COLO668 (cell line): ENCODE results near the gene CCDC27.
"Not testable (repeated sequence)": the region's sequence is repeated elsewhere in the genome, so short reads cannot be mapped to it uniquely, and the experiment has no call there.

ENCODE experiments used
- DNase-seq: peaks from one replicate; lab custom pipeline; 2025; ENCODE audit not compliant: unreplicated experiment; lab: John Stamatoyannopoulos, UW

The CCDC27 gene

GRCh38 chr1:3788756-3789420, 36.6 kb downstream of the CCDC27 start:
- DNase-seq, result no peak

- no peak for DNase-seq
These were observed 37.4 kb downstream of the CCDC27 start for GRCh38 chr1:3789421-3790300.

- DNase-seq, result no peak
These were observed 38.3 kb downstream of the CCDC27 start for GRCh38 chr1:3790500-3790923.

GRCh38 chr1:3790952-3791351, 38.7 kb downstream of the CCDC27 start:
- no peak for DNase-seq

GRCh38 chr1:3795453-3796214, 43.4 kb downstream of the CCDC27 start:
- DNase-seq, result peak; percentile 64

GRCh38 chr1:3796215-3797061, 44.2 kb downstream of the CCDC27 start, which contains the start of gene LRRC47:
Gene LRRC47 (minus strand): TSS chr1:3796498. CDS start chr1:3796476, 22 bp downstream.
- DNase-seq, result peak; percentile 99

GRCh38 chr1:3799976-3800685, 47.9 kb downstream of the CCDC27 start:
- DNase-seq, result peak; percentile 55

- not testable (repeated sequence) for DNase-seq
These were observed 48.5 kb downstream of the CCDC27 start for GRCh38 chr1:3800795-3801194.

- DNase-seq, result no peak
These were observed 51.8 kb downstream of the CCDC27 start for GRCh38 chr1:3803905-3804626.

- DNase-seq, result not testable (repeated sequence)
These were observed 52.3 kb downstream of the CCDC27 start for GRCh38 chr1:3804627-3804944.

- DNase-seq, result no peak
These were observed 52.8 kb downstream of the CCDC27 start for GRCh38 chr1:3805038-3805437.

GRCh38 chr1:3807769-3808168, 55.5 kb downstream of the CCDC27 start:
- DNase-seq, result no peak

GRCh38 chr1:3809680-3810079, 57.4 kb downstream of the CCDC27 start:
- no peak for DNase-seq

- DNase-seq, result not testable (repeated sequence)
These were observed 58.0 kb downstream of the CCDC27 start for GRCh38 chr1:3810149-3810761.

- no peak for DNase-seq
These were observed 59.3 kb downstream of the CCDC27 start for GRCh38 chr1:3811595-3811911.

- DNase-seq, result no peak
These were observed 61.8 kb downstream of the CCDC27 start for GRCh38 chr1:3814065-3814464.

- no peak for DNase-seq
These were observed 62.7 kb downstream of the CCDC27 start for GRCh38 chr1:3814771-3815561.
